Sigmoid colon (tissue), 7 donors: ENCODE measurements around the gene TMEM125. TPM values are rescaled to one million over a fixed set of nuclear protein-coding genes. Genes with fewer than 3 reads are reported as not detected.

Experiments used
- DNase-seq: peaks from one replicate; pipeline ENCODE4 v3.0.0-alpha.2; 2019
- H3K27ac ChIP-seq, 4 donors: fragments of 200-600 bp; sonication (generic); one replicate each; pipeline ENCODE4 v1.5.1; 2016 to 2019; ENCODE audit warnings: mild to moderate bottlenecking in 1 of 4
- H3K27me3 ChIP-seq, 3 donors: fragments of 200-600 bp; sonication (generic); one replicate each; pipeline ENCODE4 v1.5.1; 2019; ENCODE audit warnings: mild to moderate bottlenecking in 1 of 3
- H3K36me3 ChIP-seq, 4 donors: fragments of 200-600 bp; sonication (generic); one replicate each; pipeline ENCODE4 v1.5.1; 2016 to 2019
- H3K4me1 ChIP-seq, 4 donors: fragments of 200-600 bp; sonication (generic); one replicate each; pipeline ENCODE4 v1.5.1; 2017 to 2019
- H3K4me3 ChIP-seq, 4 donors: fragments of 200-600 bp; sonication (generic); one replicate each; pipeline ENCODE4 v1.5.1; 2017 to 2019; ENCODE audit warnings: mild to moderate bottlenecking in 2 of 4, moderate library complexity in 1 of 4
- H3K9me3 ChIP-seq, 4 donors: fragments of 200-600 bp in 3 of 4; sonication (generic) in 3 of 4; one replicate each; pipeline versions ENCODE4 v1.5.1 to v1.6.1; 2013 to 2019
- EP300 ChIP-seq, 4 donors: sonication (generic); formaldehyde crosslinking; IDR thresholded peaks; one replicate each; pipeline ENCODE4 v1.6.1; 2017; ENCODE audit warnings: antibody characterized with exemption in 4 of 4
- POLR2A ChIP-seq, 2 donors: fragments of 450-650 bp; IDR thresholded peaks; one replicate each; pipeline ENCODE4 v1.6.1; 2016; ENCODE audit warnings: antibody characterized with exemption in 2 of 2, mild to moderate bottlenecking in 2 of 2, moderate library complexity in 2 of 2
- POLR2AphosphoS5 ChIP-seq, 4 donors: sonication (generic); formaldehyde crosslinking; IDR thresholded peaks; one replicate each; pipeline ENCODE4 v1.6.1; 2017; ENCODE audit warnings: antibody characterized with exemption in 4 of 4
- WGBS, 2 donors: extraction: QIAGEN DNeasy Blood & Tissue Kit; methylation state at CpG; one replicate each; pipeline ENCODE4 v1.1.7; 2013; 5-methylcytosine and 5-hydroxymethylcytosine counted together
- intact Hi-C: fragments of 100-400 bp; cut with DNase I; formaldehyde crosslinking; loops from one replicate; pipeline ENCODE4 v1.15.1; 2023
- polyA plus RNA-seq, 3 donors: library from polyadenylated mRNA; stranded (reverse); fragments of 200-250 nt; gene quantifications; one replicate each; pipeline ENCODE4 v1.2.3, GENCODE V29; 2013
- total RNA-seq, 4 donors: library from RNA; depleted of rRNA; stranded (reverse); fragments of >200 nt; gene quantifications; one replicate each; pipeline ENCODE4 v1.1.0, GENCODE V29; 2016
- TF ChIP-seq, protein P1 (sequence below), 4 experiments: fragments of 450-650 bp in 3 of 4; fragments of 200-600 bp in 1 of 4; IDR thresholded peaks; one replicate each; pipeline ENCODE4 v1.5.1; 2016 to 2019; ENCODE audit warnings: antibody characterized with exemption in 4 of 4, mild to moderate bottlenecking in 3 of 4, moderate library complexity in 2 of 4
- donor health status: healthy with polysubstance abuse.
- donor health status: Bipolar disorder and iron deficiency.
- donor health status: healthy.

Gene TMEM125
- total and polyA plus RNA-seq, 7 donors, result 29.4 to 41.7 (median 29.6) TPM; not detected in 4

DNA sequence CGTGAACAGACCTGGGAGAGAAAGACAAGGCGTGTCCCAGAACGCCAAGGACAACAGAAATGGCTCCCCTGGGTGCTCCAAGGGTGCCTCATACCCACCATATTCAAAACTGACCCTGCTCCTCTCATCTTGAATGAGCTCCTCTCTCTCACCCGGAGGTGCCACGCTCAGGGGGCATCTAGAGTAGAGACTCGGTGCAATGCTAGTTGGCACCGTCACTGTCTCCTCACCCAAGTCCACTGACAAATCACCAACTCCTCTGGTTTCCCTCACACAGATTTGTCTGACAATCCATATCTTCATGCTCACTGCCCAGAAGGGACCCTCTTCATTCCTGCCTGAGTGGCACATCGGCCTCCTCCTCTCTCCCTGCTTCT lies 5.0 kb downstream of the TMEM125 start:
- Histone ChIP-seq H3K36me3 (no peaks in the 10 kb centered on the region), H3K27ac (no peak overlapping the region), H3K4me1 (peaks cover 0 to 8% (median 0%) of the 10 kb centered on the region in 4 donors), H3K9me3 (no peaks in the 10 kb centered on the region), H3K27me3 (peaks cover 6 to 34% (median 20%) of the 10 kb centered on the region in 3 donors), H3K4me3 (no peak overlapping the region)
- TF ChIP-seq POLR2A (IDR thresholded peaks at IDR 0.05) (no peak), EP300 (IDR thresholded peaks at IDR 0.05) (no peak), POLR2AphosphoS5 (IDR thresholded peaks at IDR 0.05) (no peak)
- TF ChIP-seq, protein P1, sequence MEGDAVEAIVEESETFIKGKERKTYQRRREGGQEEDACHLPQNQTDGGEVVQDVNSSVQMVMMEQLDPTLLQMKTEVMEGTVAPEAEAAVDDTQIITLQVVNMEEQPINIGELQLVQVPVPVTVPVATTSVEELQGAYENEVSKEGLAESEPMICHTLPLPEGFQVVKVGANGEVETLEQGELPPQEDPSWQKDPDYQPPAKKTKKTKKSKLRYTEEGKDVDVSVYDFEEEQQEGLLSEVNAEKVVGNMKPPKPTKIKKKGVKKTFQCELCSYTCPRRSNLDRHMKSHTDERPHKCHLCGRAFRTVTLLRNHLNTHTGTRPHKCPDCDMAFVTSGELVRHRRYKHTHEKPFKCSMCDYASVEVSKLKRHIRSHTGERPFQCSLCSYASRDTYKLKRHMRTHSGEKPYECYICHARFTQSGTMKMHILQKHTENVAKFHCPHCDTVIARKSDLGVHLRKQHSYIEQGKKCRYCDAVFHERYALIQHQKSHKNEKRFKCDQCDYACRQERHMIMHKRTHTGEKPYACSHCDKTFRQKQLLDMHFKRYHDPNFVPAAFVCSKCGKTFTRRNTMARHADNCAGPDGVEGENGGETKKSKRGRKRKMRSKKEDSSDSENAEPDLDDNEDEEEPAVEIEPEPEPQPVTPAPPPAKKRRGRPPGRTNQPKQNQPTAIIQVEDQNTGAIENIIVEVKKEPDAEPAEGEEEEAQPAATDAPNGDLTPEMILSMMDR (IDR thresholded peaks at IDR 0.05), result no peak
- 72 to 94% methylated on average over 8 of the region's 8 CpGs for WGBS, 2 donors
- intact Hi-C loops, result no loop called here
- DNase-seq, result peak; percentile 36

DNA sequence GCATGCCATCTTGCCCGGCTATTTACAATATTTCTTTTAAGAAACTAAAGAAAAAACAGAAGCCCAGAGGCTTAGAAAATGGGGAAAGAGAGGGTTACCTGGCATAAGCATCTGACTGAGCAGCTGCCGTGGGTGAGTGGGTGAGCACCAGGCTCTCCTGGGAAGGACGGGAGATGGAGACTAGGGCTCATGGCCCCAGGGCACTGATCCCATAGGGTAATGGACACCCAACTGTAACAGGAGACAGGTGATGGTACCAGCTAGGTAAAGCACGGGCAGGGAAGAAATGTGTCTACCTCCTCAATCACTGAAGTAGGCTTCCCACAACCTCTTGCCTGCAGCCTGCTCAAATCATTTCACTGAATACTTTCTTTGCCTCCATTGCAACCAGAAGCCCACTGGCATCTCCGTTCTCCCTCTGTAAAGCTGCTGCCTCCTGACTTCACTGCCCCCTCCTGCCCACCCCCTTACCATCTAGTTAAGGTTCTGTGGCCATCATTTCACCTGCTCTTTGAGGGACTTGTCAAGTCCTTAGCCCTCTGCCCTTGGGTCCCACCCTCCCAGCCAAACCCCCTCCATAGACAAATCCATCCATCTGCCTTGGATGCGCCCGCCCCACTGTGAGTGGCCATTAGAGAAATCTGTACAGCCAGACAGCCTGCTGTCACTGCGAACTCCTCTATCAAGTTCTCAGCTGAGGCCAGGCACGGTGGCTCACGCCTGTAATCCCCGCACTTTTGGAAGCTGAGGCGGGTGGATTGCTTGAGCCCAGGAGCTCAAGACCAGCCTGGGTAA lies 6.2 kb downstream of the TMEM125 start:
- Histone ChIP-seq H3K27me3 (peaks cover 0 to 21% (median 12%) of the 10 kb centered on the region in 3 donors), H3K4me3 (no peak overlapping the region), H3K27ac (no peak overlapping the region), H3K36me3 (no peaks in the 10 kb centered on the region), H3K4me1 (no peaks in the 10 kb centered on the region), H3K9me3 (no peaks in the 10 kb centered on the region)
- intact Hi-C loops, result no loop called here
- TF ChIP-seq, protein P1 (IDR thresholded peaks at IDR 0.05), result no peak
- 89 to 91% methylated on average over 12 of the region's 12 CpGs for WGBS, 2 donors
- peak; percentile 37 for DNase-seq

DNA sequence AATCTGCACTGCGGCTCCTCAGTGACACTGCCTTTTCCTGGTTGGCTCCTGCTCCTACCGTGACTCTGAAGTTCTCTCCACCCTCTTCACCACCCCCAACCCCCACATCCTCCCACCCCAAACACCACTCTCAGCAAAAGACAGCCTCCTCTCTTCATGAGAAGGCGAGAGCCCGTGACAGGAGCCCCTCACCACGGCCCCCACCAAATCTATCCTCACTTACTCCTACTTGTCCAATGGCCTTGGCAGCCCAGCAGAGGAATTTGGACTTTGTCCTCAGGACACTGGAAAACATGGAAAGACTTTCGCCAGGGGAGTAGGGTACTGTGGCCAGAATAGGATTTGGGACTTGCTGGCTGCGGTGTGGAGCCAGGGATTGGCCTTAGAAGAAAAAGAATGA lies 6.9 kb downstream of the TMEM125 start:
- DNase-seq, result peak; percentile 28
- peaks cover 0 to 15% (median 6%) of the 10 kb centered on the region in 3 donors for H3K27me3 ChIP-seq
- H3K27ac ChIP-seq, result no peak overlapping the region
- no peak overlapping the region for H3K4me3 ChIP-seq
- intact Hi-C loops, result no loop called here
- H3K9me3 ChIP-seq, result no peaks in the 10 kb centered on the region
- H3K4me1 ChIP-seq, result no peaks in the 10 kb centered on the region
- no peaks in the 10 kb centered on the region for H3K36me3 ChIP-seq
- 73 to 81% methylated on average over 7 of the region's 7 CpGs for WGBS, 2 donors
- TF ChIP-seq, protein P1 (IDR thresholded peaks at IDR 0.05), result no peak
- no peak for TF ChIP-seq POLR2AphosphoS5 (IDR thresholded peaks at IDR 0.05)
- no peak for TF ChIP-seq EP300 (IDR thresholded peaks at IDR 0.05)
- no peak for TF ChIP-seq POLR2A (IDR thresholded peaks at IDR 0.05)

DNA sequence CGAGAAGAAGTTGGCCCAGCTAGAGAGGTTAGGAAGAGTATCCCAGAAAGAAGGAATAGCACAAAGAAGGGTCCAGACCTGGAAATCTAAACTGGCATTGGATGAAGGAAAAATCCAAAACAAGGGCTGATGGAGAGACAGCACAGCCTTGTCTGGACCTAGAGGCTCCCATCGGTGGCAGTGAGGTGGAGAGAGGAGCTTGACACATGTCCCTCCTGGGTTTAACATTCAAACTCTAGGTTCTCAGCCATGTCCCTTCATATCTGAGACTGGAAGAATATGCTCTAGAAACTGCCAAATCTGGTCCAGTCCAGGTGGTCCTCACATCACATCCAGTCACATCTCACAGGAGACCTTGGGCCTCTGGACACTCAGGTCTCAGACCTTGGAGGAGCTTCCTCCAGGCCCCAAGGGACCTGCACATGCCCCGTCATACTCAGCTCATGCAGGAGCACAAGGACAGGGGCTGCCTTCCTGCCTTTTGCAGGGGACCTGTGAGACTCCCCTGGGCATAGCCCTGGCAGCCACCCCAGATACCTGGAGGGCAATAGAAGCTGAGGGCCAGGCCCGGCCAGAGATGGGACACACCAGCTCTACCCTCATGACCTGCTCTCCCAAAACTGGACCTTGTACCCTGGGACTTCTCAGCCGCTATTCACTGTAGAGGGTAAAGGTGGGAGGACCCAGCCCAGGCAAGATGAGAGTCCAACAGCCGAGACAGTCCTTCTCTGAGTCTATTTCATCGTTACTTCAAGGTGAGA lies 7.5 kb downstream of the TMEM125 start:
- H3K9me3 ChIP-seq, result no peaks in the 10 kb centered on the region
- H3K27ac ChIP-seq, result no peak overlapping the region
- no peak overlapping the region for H3K4me3 ChIP-seq
- H3K36me3 ChIP-seq, result no peaks in the 10 kb centered on the region
- H3K4me1 ChIP-seq, result no peaks in the 10 kb centered on the region
- H3K27me3 ChIP-seq, result peaks cover 0 to 9% (median 0%) of the 10 kb centered on the region in 3 donors
- intact Hi-C loops, result no loop called here
- TF ChIP-seq POLR2A (IDR thresholded peaks at IDR 0.05), result no peak
- TF ChIP-seq, protein P1 (IDR thresholded peaks at IDR 0.05), result no peak
- no peak for TF ChIP-seq POLR2AphosphoS5 (IDR thresholded peaks at IDR 0.05)
- TF ChIP-seq EP300 (IDR thresholded peaks at IDR 0.05), result no peak
- 79 to 86% methylated on average over 7 of the region's 7 CpGs for WGBS, 2 donors
- DNase-seq, result peak; percentile 59
